Measurements from ENCODE around the gene MICAL1. TPM values are rescaled to one million over a fixed set of nuclear protein-coding genes. Genes with fewer than 3 reads are reported as not detected.

MICAL1 gene
- total and polyA plus RNA-seq, 10 donors = 51.5 to 169 (median 83.2) TPM

GRCh38 chr6:109445382-109445781 is 10.2 kb downstream of the MICAL1 start:
- TF ChIP-seq POLR2AphosphoS5 (IDR thresholded peaks at IDR 0.05) (peak in 1 of 3 donors; percentile 1), POLR2A (IDR thresholded peaks at IDR 0.05) (no peak)
- TF ChIP-seq, protein P1, sequence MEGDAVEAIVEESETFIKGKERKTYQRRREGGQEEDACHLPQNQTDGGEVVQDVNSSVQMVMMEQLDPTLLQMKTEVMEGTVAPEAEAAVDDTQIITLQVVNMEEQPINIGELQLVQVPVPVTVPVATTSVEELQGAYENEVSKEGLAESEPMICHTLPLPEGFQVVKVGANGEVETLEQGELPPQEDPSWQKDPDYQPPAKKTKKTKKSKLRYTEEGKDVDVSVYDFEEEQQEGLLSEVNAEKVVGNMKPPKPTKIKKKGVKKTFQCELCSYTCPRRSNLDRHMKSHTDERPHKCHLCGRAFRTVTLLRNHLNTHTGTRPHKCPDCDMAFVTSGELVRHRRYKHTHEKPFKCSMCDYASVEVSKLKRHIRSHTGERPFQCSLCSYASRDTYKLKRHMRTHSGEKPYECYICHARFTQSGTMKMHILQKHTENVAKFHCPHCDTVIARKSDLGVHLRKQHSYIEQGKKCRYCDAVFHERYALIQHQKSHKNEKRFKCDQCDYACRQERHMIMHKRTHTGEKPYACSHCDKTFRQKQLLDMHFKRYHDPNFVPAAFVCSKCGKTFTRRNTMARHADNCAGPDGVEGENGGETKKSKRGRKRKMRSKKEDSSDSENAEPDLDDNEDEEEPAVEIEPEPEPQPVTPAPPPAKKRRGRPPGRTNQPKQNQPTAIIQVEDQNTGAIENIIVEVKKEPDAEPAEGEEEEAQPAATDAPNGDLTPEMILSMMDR (IDR thresholded peaks at IDR 0.05 in 8 of 11, conservative IDR thresholded peaks at IDR 0.05 in 3 of 11) = no peak
- 89 to 94% (median 92%) methylated on average over 9 of the region's 9 CpGs for WGBS, 5 donors
- H3K4me3 ChIP-seq = no peak overlapping the region
- H3K4me1 ChIP-seq = peaks cover 9 to 64% (median 30%) of the 10 kb centered on the region in 6 donors
- intact Hi-C loops (cut with DNase I; ENCODE audit: low total_unique reads) = loop anchor here (10.0 kb wide), 1 partner anchor 61 kb away; the partner anchor contains the start of gene CD164
- peaks cover 0 to 85% (median 42%) of the 10 kb centered on the region in 6 donors for H3K36me3 ChIP-seq
- peaks cover 0 to 3% (median 0%) of the 10 kb centered on the region in 7 donors for H3K27me3 ChIP-seq (replicated peaks in 1 of 7)
- no peak overlapping the region for H3K27ac ChIP-seq
- H3K9me3 ChIP-seq = no peaks in the 10 kb centered on the region
- DNase-seq = no peak

DNA sequence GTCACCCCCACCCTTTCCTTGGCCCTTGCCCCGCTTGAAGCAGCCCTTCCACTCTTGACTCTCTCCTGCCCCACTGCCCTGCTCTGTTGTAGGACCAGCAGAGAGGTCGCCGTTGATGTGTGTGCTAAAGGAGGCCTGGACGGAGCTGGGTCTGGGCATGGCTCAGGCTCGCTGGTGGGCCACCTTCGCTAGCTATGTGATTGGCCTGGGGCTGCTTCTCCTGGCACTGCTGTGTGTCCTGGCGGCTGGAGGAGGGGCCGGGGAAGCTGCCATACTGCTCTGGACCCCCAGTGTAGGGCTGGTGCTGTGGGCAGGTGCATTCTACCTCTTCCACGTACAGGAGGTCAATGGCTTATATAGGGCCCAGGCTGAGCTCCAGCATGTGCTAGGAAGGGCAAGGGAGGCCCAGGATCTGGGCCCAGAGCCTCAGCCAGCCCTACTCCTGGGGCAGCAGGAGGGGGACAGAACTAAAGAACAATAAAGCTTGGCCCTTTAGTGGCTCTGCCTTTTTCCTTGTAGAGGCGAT is 12.1 kb downstream of the MICAL1 start:
- DNase-seq = no peak
- Histone ChIP-seq H3K27me3 (replicated peaks in 1 of 7) (no peaks in the 10 kb centered on the region), H3K27ac (peak overlapping the region in 1 of 8 donors; percentile 92), H3K4me1 (peaks cover 5 to 58% (median 20%) of the 10 kb centered on the region in 6 donors), H3K4me3 (no peak overlapping the region), H3K36me3 (peaks cover 0 to 66% (median 42%) of the 10 kb centered on the region in 6 donors), H3K9me3 (no peaks in the 10 kb centered on the region)
- intact Hi-C loops (cut with DNase I; ENCODE audit: low total_unique reads) = loop anchor here (10.0 kb wide), 1 partner anchor 59 kb away; the partner anchor contains the start of gene CD164
- 85 to 96% (median 94%) methylated on average over 5 to 10 of the region's 10 CpGs for WGBS, 5 donors
- TF ChIP-seq, protein P1 (IDR thresholded peaks at IDR 0.05 in 8 of 11, conservative IDR thresholded peaks at IDR 0.05 in 3 of 11) = no peak
- peak in 1 of 3 donors; percentile 37 for TF ChIP-seq POLR2AphosphoS5 (IDR thresholded peaks at IDR 0.05)

DNA sequence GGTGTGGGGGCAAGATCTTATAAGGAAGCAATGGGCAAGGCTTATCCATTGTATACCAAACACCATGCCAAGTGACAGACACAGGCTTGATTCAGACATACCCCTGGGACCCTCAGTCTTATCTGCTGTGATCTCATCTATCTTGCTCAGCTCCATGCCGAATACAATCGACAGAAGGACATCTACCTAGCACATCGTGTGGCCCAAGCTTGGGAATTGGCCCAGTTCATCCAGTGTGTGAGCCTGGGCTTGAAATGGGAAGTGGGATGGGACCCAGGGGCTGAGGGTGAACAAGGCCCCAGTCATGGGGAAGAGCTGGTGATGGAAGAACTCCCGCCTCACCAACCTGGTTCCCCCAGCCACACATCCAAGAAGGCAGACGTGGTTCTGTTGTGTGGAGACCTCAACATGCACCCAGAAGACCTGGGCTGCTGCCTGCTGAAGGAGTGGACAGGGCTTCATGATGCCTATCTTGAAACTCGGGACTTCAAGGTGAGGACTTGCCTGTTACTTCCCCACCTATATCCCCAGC is 13.1 kb downstream of the MICAL1 start:
- Histone ChIP-seq H3K4me1 (peaks cover 5 to 48% (median 18%) of the 10 kb centered on the region in 6 donors), H3K36me3 (peaks cover 0 to 55% (median 42%) of the 10 kb centered on the region in 6 donors), H3K9me3 (no peaks in the 10 kb centered on the region), H3K27ac (peak overlapping the region in 3 of 8 donors; percentile 90 to 92 (median 91)), H3K4me3 (peak overlapping the region in 1 of 8 donors; percentile 81), H3K27me3 (replicated peaks in 1 of 7) (no peaks in the 10 kb centered on the region)
- TF ChIP-seq, protein P1 (IDR thresholded peaks at IDR 0.05 in 8 of 11, conservative IDR thresholded peaks at IDR 0.05 in 3 of 11) = no peak
- TF ChIP-seq POLR2AphosphoS5 (IDR thresholded peaks at IDR 0.05) (no peak), POLR2A (IDR thresholded peaks at IDR 0.05) (no peak)
- DNase-seq = no peak
- 93 to 99% (median 95%) methylated on average over 6 of the region's 6 CpGs for WGBS, 5 donors
- intact Hi-C loops (cut with DNase I; ENCODE audit: low total_unique reads) = loop anchor here (10.0 kb wide), 1 partner anchor 58 kb away; the partner anchor contains the start of gene CD164

Data from spleen (tissue), 11 donors.